DND-41 (cell line): ENCODE measurements around the gene MEIOB.

Source experiments
- ATAC-seq: fragments of 200-7000 bp; cut with Tn5 transposase; 3 replicates; pipeline ENCODE4 v1.9.1; 2021; ENCODE audit warnings: low read depth; ENCODE audit not compliant: insufficient read depth
- DNase-seq: peaks from one replicate; pipeline ENCODE4 v3.0.0-alpha.2; 2020
- H2AFZ ChIP-seq: 2 replicates; pipeline ENCODE4 v1.6.0; 2012; ENCODE audit warnings: low read depth, low read length
- H3K27ac ChIP-seq: 2 replicates; pipeline ENCODE4 v1.5.1; 2012; ENCODE audit warnings: low read length, inconsistent platforms
- H3K27me3 ChIP-seq: fragments of 200-600 bp; sonication (generic); 2 replicates; pipeline ENCODE4 v1.6.0; 2012; ENCODE audit warnings: low read length, mild to moderate bottlenecking, inconsistent platforms; ENCODE audit not compliant: insufficient read depth, poor library complexity
- H3K36me3 ChIP-seq: 2 replicates; pipeline ENCODE4 v1.5.1; 2012; ENCODE audit warnings: low read length, inconsistent platforms; ENCODE audit not compliant: insufficient read depth
- H3K4me1 ChIP-seq: 2 replicates; pipeline ENCODE4 v1.5.1; 2012; ENCODE audit warnings: mild to moderate bottlenecking, low read length; ENCODE audit not compliant: insufficient read depth
- H3K4me2 ChIP-seq: 2 replicates; pipeline ENCODE4 v1.6.0; 2012; ENCODE audit warnings: mild to moderate bottlenecking, moderate library complexity, low read length, inconsistent platforms; ENCODE audit not compliant: insufficient read depth
- H3K4me3 ChIP-seq, 2 experiments: fragments of 200-600 bp in 1 of 2; shearing (Covaris generic) in 1 of 2; 2 replicates each; pipeline ENCODE4 v1.5.1; 2012 to 2016; ENCODE audit warnings: inconsistent platforms in 2 of 2, low read length in 2 of 2, mild to moderate bottlenecking in 2 of 2, low read depth in 1 of 2, moderate library complexity in 1 of 2
- H3K79me2 ChIP-seq: 2 replicates; pipeline ENCODE4 v1.6.0; 2012; ENCODE audit warnings: low read length, inconsistent platforms; ENCODE audit not compliant: insufficient read depth
- H3K9ac ChIP-seq: 2 replicates; pipeline ENCODE4 v1.6.0; 2012; ENCODE audit warnings: low read depth, mild to moderate bottlenecking, inconsistent platforms, low read length, moderate library complexity
- H3K9me3 ChIP-seq: 2 replicates; pipeline ENCODE4 v1.5.1; 2012; ENCODE audit warnings: low read length, moderate library complexity, mild to moderate bottlenecking, inconsistent platforms; ENCODE audit not compliant: insufficient read depth, severe bottlenecking
- H4K20me1 ChIP-seq: 2 replicates; pipeline ENCODE4 v1.6.0; 2012; ENCODE audit warnings: low read length; ENCODE audit not compliant: insufficient read depth
- EZH2 ChIP-seq: IDR thresholded peaks from 3 replicates; pipeline ENCODE4 v1.6.1; 2012; ENCODE audit warnings: borderline replicate concordance, low read depth, mild to moderate bottlenecking, moderate library complexity, low read length, inconsistent platforms; ENCODE audit not compliant: severe bottlenecking
- TF ChIP-seq, protein P1 (sequence below): IDR thresholded peaks from 2 replicates; pipeline ENCODE4 v1.5.1; 2012; ENCODE audit warnings: borderline replicate concordance, low read length, moderate library complexity, mild to moderate bottlenecking; ENCODE audit not compliant: poor library complexity, severe bottlenecking; ENCODE audit errors: extremely low read depth

MEIOB gene

DNA sequence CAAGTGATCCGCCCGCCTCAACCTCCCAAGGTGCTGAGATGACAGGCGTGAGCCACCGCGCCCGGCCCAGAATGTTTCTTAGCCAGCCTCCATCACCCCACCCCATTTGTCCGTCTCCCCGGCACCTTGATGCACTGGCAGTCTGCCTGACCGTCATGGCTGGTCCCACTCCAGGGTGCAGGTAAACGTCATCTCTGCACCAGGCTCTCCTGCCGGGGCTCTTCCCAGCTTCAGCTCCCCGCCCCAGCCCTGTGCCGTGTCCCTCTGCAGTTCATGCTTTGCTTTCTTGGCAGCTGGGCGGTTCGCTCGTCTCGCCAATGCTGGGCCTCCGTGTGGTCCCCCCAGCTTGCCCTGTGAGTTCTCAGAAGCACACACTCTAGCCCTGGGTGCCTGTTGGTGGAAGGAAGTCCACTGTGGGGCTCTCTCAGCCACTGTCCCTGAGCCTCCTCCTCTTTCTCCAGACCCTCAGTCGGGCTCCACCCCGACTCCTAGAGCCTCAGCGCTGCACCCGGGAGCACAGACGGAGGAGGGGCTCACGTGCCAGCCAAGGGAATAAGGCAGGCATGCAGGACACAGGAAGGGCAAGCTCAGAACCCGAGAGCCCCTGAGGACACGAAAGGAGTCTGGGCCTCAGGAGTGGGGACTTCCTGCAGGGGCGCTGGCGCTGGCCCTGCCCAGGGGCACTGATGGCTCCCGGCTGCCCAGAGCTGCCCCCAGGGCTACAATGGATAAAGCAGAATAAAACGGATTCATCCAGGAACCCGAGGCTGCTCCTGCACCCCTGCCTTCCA is 34.3 kb upstream of the MEIOB start:
- Histone ChIP-seq H3K4me1 (no peaks in the 10 kb centered on the region), H2AFZ (no peak overlapping the region), H3K27me3 (no peaks in the 10 kb centered on the region), H3K79me2 (no peaks in the 10 kb centered on the region), H3K9ac (no peak overlapping the region), H4K20me1 (no peaks in the 10 kb centered on the region), H3K4me3 (no peak overlapping the region), H3K27ac (no peak overlapping the region), H3K9me3 (no peaks in the 10 kb centered on the region), H3K36me3 (no peaks in the 10 kb centered on the region), H3K4me2 (no peak overlapping the region)
- DNase-seq, result no peak
- TF ChIP-seq, protein P1, sequence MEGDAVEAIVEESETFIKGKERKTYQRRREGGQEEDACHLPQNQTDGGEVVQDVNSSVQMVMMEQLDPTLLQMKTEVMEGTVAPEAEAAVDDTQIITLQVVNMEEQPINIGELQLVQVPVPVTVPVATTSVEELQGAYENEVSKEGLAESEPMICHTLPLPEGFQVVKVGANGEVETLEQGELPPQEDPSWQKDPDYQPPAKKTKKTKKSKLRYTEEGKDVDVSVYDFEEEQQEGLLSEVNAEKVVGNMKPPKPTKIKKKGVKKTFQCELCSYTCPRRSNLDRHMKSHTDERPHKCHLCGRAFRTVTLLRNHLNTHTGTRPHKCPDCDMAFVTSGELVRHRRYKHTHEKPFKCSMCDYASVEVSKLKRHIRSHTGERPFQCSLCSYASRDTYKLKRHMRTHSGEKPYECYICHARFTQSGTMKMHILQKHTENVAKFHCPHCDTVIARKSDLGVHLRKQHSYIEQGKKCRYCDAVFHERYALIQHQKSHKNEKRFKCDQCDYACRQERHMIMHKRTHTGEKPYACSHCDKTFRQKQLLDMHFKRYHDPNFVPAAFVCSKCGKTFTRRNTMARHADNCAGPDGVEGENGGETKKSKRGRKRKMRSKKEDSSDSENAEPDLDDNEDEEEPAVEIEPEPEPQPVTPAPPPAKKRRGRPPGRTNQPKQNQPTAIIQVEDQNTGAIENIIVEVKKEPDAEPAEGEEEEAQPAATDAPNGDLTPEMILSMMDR, result no peak
- no peak for TF ChIP-seq EZH2
- ATAC-seq, result no peak

DNA sequence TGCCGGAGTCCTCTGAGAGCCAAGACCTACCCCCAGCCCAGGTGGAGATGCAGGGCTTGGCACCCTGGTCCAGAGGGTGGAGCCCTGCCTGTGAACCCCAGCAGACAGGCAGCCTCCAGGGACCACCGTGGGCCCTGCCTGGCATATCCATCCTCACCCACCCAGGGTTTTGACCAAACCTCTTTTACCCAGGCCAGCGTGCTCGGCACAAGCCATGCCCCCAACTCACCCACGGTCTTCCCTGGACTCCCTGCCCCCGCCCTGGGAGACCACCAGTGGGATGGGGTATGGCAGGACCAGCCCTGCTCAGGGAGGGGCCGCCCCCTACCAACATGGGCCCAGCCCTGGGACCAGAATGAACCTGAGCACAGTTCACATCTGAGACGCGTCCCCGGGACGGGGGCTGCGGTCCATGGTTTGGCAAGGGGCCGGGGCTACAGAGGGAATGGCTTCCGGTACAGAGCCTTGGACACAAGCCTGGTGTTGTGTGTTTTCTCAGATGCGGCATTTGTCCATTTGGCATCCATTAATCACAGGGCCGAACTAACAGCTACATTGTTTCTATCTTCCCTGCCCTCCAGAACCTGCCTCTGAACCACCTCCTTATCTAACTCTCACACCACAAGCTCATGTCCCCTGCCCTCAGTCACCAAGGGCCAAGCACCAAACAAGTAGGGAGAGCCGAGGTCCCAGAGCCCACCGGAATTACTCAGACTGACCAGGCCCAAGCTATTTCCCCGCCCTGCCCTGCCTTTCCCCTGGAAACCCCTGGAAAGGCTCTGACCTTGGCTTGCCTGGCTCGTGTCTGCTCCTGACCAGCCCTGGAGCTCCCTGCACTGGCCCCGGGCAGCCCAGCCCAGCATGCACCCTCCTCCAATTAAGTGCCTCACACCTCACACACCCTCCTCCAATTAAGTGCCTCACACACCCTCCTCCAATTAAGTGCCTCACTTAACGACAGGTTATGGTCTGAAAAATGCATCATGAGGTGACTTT is 32.2 kb upstream of the MEIOB start:
- Histone ChIP-seq H3K9ac (no peak overlapping the region), H3K4me1 (no peaks in the 10 kb centered on the region), H3K4me2 (no peak overlapping the region), H4K20me1 (no peaks in the 10 kb centered on the region), H3K79me2 (no peaks in the 10 kb centered on the region), H3K4me3 (no peak overlapping the region), H3K9me3 (no peaks in the 10 kb centered on the region), H3K36me3 (no peaks in the 10 kb centered on the region), H2AFZ (no peak overlapping the region), H3K27me3 (no peaks in the 10 kb centered on the region), H3K27ac (no peak overlapping the region)
- TF ChIP-seq, protein P1, result no peak
- TF ChIP-seq EZH2, result no peak
- ATAC-seq (no peak), DNase-seq (no peak)

DNA sequence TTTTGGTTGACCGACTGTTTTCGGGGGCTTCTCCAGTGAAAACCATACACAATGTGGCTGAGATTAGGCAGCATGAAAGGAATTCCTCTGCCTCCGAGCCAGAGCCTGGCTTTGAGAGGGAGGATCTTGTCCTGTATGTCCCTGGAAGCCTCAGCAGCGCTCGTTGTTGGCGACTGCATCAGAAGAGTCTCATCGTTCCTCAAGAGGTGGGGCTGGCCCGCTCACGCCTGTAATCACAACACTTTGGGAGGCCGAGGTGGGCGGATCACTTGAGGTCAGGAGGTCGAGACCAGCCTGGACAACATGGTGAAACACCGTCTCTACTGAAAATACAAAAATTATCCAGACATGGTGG is 31.2 kb upstream of the MEIOB start:
- DNase-seq (no peak), ATAC-seq (no peak)
- TF ChIP-seq, protein P1, result no peak
- TF ChIP-seq EZH2, result no peak
- Histone ChIP-seq H3K9ac (no peak overlapping the region), H4K20me1 (no peaks in the 10 kb centered on the region), H3K4me1 (no peaks in the 10 kb centered on the region), H3K4me3 (no peak overlapping the region), H3K9me3 (no peaks in the 10 kb centered on the region), H3K4me2 (no peak overlapping the region), H3K79me2 (no peaks in the 10 kb centered on the region), H3K27ac (no peak overlapping the region), H3K27me3 (no peaks in the 10 kb centered on the region), H3K36me3 (no peaks in the 10 kb centered on the region), H2AFZ (no peak overlapping the region)
